Measurements from ENCODE around the gene ADARB2. TPM values are rescaled to one million over a fixed set of nuclear protein-coding genes. Genes with fewer than 3 reads are reported as not detected.

Gene ADARB2
- total RNA-seq, 2 experiments from 2014 or later = not detected

- Mint-ChIP-seq H3K36me3 (no peaks in the 10 kb centered on the region), H3K9me3 (no peaks in the 10 kb centered on the region), H3K4me1 (no peaks in the 10 kb centered on the region), H3K27ac (no peak overlapping the region), H3K27me3 (peaks cover 25% of the 10 kb centered on the region), H3K4me3 (no peak overlapping the region)
- no peak for DNase-seq
Observed at GRCh38 chr10:1683649-1684048, 53.7 kb downstream of the ADARB2 start.

GRCh38 chr10:1679821-1680650 is 57.3 kb downstream of the ADARB2 start:
- Mint-ChIP-seq H3K9me3 (no peaks in the 10 kb centered on the region), H3K36me3 (no peaks in the 10 kb centered on the region), H3K27ac (no peak overlapping the region), H3K27me3 (peaks cover 18% of the 10 kb centered on the region), H3K4me1 (no peaks in the 10 kb centered on the region), H3K4me3 (no peak overlapping the region)
- no peak for DNase-seq

- H3K4me1 Mint-ChIP-seq = no peaks in the 10 kb centered on the region
- no peaks in the 10 kb centered on the region for H3K36me3 Mint-ChIP-seq
- peaks cover 23% of the 10 kb centered on the region for H3K27me3 Mint-ChIP-seq
- H3K4me3 Mint-ChIP-seq = no peak overlapping the region
- DNase-seq = no peak
- no peak overlapping the region for H3K27ac Mint-ChIP-seq
- H3K9me3 Mint-ChIP-seq = no peaks in the 10 kb centered on the region
Observed at GRCh38 chr10:1678084-1678483, 59.2 kb downstream of the ADARB2 start.

GRCh38 chr10:1677307-1677939 is 59.9 kb downstream of the ADARB2 start:
- peaks cover 23% of the 10 kb centered on the region for H3K27me3 Mint-ChIP-seq
- H3K9me3 Mint-ChIP-seq = no peaks in the 10 kb centered on the region
- H3K4me3 Mint-ChIP-seq = no peak overlapping the region
- no peaks in the 10 kb centered on the region for H3K4me1 Mint-ChIP-seq
- H3K36me3 Mint-ChIP-seq = no peaks in the 10 kb centered on the region
- H3K27ac Mint-ChIP-seq = no peak overlapping the region
- no peak for DNase-seq

GRCh38 chr10:1674501-1674900 is 62.8 kb downstream of the ADARB2 start:
- Mint-ChIP-seq H3K4me3 (no peak overlapping the region), H3K27ac (no peak overlapping the region), H3K36me3 (no peaks in the 10 kb centered on the region), H3K4me1 (no peaks in the 10 kb centered on the region), H3K9me3 (no peaks in the 10 kb centered on the region), H3K27me3 (peaks cover 9% of the 10 kb centered on the region)
- DNase-seq = no peak

GRCh38 chr10:1673568-1674345 is 63.6 kb downstream of the ADARB2 start:
- H3K27me3 Mint-ChIP-seq = peaks cover 9% of the 10 kb centered on the region
- H3K9me3 Mint-ChIP-seq = no peaks in the 10 kb centered on the region
- DNase-seq = no peak
- H3K4me1 Mint-ChIP-seq = no peaks in the 10 kb centered on the region
- no peaks in the 10 kb centered on the region for H3K36me3 Mint-ChIP-seq
- H3K27ac Mint-ChIP-seq = no peak overlapping the region
- H3K4me3 Mint-ChIP-seq = no peak overlapping the region

GRCh38 chr10:1672001-1672781 is 65.1 kb downstream of the ADARB2 start:
- Mint-ChIP-seq H3K9me3 (no peaks in the 10 kb centered on the region), H3K4me3 (no peak overlapping the region), H3K27me3 (peaks cover 9% of the 10 kb centered on the region), H3K4me1 (no peaks in the 10 kb centered on the region), H3K27ac (no peak overlapping the region), H3K36me3 (no peaks in the 10 kb centered on the region)
- no peak for DNase-seq

- H3K4me3 Mint-ChIP-seq = no peak overlapping the region
- no peaks in the 10 kb centered on the region for H3K4me1 Mint-ChIP-seq
- no peaks in the 10 kb centered on the region for H3K36me3 Mint-ChIP-seq
- no peaks in the 10 kb centered on the region for H3K9me3 Mint-ChIP-seq
- peaks cover 9% of the 10 kb centered on the region for H3K27me3 Mint-ChIP-seq
- DNase-seq = no peak
- no peak overlapping the region for H3K27ac Mint-ChIP-seq
Observed at GRCh38 chr10:1671366-1672000, 65.8 kb downstream of the ADARB2 start.

GRCh38 chr10:1670541-1671365 is 66.6 kb downstream of the ADARB2 start:
- Mint-ChIP-seq H3K27ac (no peak overlapping the region), H3K4me1 (no peaks in the 10 kb centered on the region), H3K27me3 (peaks cover 9% of the 10 kb centered on the region), H3K4me3 (no peak overlapping the region), H3K36me3 (no peaks in the 10 kb centered on the region), H3K9me3 (no peaks in the 10 kb centered on the region)
- no peak for DNase-seq

GRCh38 chr10:1669433-1669832 is 67.9 kb downstream of the ADARB2 start:
- H3K9me3 Mint-ChIP-seq = no peaks in the 10 kb centered on the region
- no peaks in the 10 kb centered on the region for H3K4me1 Mint-ChIP-seq
- DNase-seq = no peak
- no peak overlapping the region for H3K27ac Mint-ChIP-seq
- no peak overlapping the region for H3K4me3 Mint-ChIP-seq
- H3K36me3 Mint-ChIP-seq = no peaks in the 10 kb centered on the region
- no peaks in the 10 kb centered on the region for H3K27me3 Mint-ChIP-seq

- Mint-ChIP-seq H3K27ac (no peak overlapping the region), H3K4me3 (no peak overlapping the region), H3K4me1 (no peaks in the 10 kb centered on the region), H3K27me3 (peaks cover 3% of the 10 kb centered on the region), H3K9me3 (no peaks in the 10 kb centered on the region), H3K36me3 (no peaks in the 10 kb centered on the region)
- DNase-seq = no peak
Observed at GRCh38 chr10:1668399-1668798, 68.9 kb downstream of the ADARB2 start.

- Mint-ChIP-seq H3K4me3 (no peak overlapping the region), H3K9me3 (no peaks in the 10 kb centered on the region), H3K27ac (no peak overlapping the region), H3K4me1 (no peaks in the 10 kb centered on the region), H3K27me3 (peaks cover 7% of the 10 kb centered on the region), H3K36me3 (no peaks in the 10 kb centered on the region)
- no peak for DNase-seq
Observed at GRCh38 chr10:1667392-1667791, 69.9 kb downstream of the ADARB2 start.

- H3K9me3 Mint-ChIP-seq = no peaks in the 10 kb centered on the region
- H3K27me3 Mint-ChIP-seq = peaks cover 10% of the 10 kb centered on the region
- H3K36me3 Mint-ChIP-seq = no peaks in the 10 kb centered on the region
- H3K27ac Mint-ChIP-seq = no peak overlapping the region
- H3K4me1 Mint-ChIP-seq = no peaks in the 10 kb centered on the region
- DNase-seq = no peak
- H3K4me3 Mint-ChIP-seq = no peak overlapping the region
Observed at GRCh38 chr10:1666147-1666546, 71.2 kb downstream of the ADARB2 start.

- no peak for DNase-seq
- no peaks in the 10 kb centered on the region for H3K36me3 Mint-ChIP-seq
- peaks cover 11% of the 10 kb centered on the region for H3K27me3 Mint-ChIP-seq
- H3K9me3 Mint-ChIP-seq = no peaks in the 10 kb centered on the region
- H3K27ac Mint-ChIP-seq = no peak overlapping the region
- no peaks in the 10 kb centered on the region for H3K4me1 Mint-ChIP-seq
- no peak overlapping the region for H3K4me3 Mint-ChIP-seq
Observed at GRCh38 chr10:1665681-1666080, 71.6 kb downstream of the ADARB2 start.
